Astrocyte of the cerebellum (primary cell): ENCODE data around the gene KLHL17.

Experiments used
- DNase-seq: peaks from one replicate; pipeline ENCODE4 v3.0.0-alpha.2; 2011; ENCODE audit warnings: low read depth
- H3K4me3 ChIP-seq: 2 replicates; pipeline ENCODE4 v1.5.1; 2011; ENCODE audit warnings: mild to moderate bottlenecking, low read depth, low read length, moderate library complexity
- CTCF ChIP-seq: IDR thresholded peaks from 2 replicates; pipeline ENCODE4 v1.5.1; 2012; ENCODE audit warnings: low read length, low read depth, moderate library complexity, mild to moderate bottlenecking; ENCODE audit errors: missing control alignments
- in situ Hi-C: cut with HindIII; loops from 2 replicates; pipeline ENCODE4 v1.10.0; 2017; ENCODE audit warnings: low sequenced_read_pairs

Gene KLHL17

GRCh38 chr1:923131-923990 is 37.0 kb upstream of the KLHL17 start, which contains the start of gene SAMD11:
TSS of gene SAMD11 (plus strand) at chr1:923923. CDS start at chr1:924432, 509 bp downstream.
- DNase-seq: peak; percentile 49
- TF ChIP-seq CTCF: no peak
- peak within 1 kb of the TSS; percentile 59 for H3K4me3 ChIP-seq
- in situ Hi-C loops: no loop called here

- TF ChIP-seq CTCF: no peak
- in situ Hi-C loops: no loop called here
- DNase-seq: no peak
- H3K4me3 ChIP-seq: peak overlapping the region; percentile 59
Measured at GRCh38 chr1:923991-924655, 36.3 kb upstream of the KLHL17 start.

- in situ Hi-C loops: no loop called here
- DNase-seq: no peak
- peak overlapping the region; percentile 59 for H3K4me3 ChIP-seq
- TF ChIP-seq CTCF: peak; percentile 10
Measured at GRCh38 chr1:924656-925560, 35.5 kb upstream of the KLHL17 start.

GRCh38 chr1:925561-926421 is 34.6 kb upstream of the KLHL17 start:
- no peak for DNase-seq
- in situ Hi-C loops: no loop called here
- TF ChIP-seq CTCF: no peak
- H3K4me3 ChIP-seq: peak overlapping the region; percentile 59

GRCh38 chr1:927234-927633 is 33.1 kb upstream of the KLHL17 start:
- no peak overlapping the region for H3K4me3 ChIP-seq
- in situ Hi-C loops: no loop called here
- TF ChIP-seq CTCF: no peak
- no peak for DNase-seq

GRCh38 chr1:927748-928147 is 32.6 kb upstream of the KLHL17 start:
- DNase-seq: no peak
- TF ChIP-seq CTCF: no peak
- no peak overlapping the region for H3K4me3 ChIP-seq
- in situ Hi-C loops: no loop called here
